KOPT-K1 (cell line): ENCODE measurements around the gene ATRNL1.
"Not testable (repeated sequence)": the region's sequence is repeated elsewhere in the genome, so short reads cannot be mapped to it uniquely, and the experiment has no call there.

Experiments
- H3K27ac ChIP-seq: fragments of 200-600 bp; sonication (generic); 2 replicates; pipeline ENCODE4 v1.5.1; 2016; ENCODE audit warnings: antibody characterized with exemption, mild to moderate bottlenecking, low read depth, low read length; ENCODE audit not compliant: poor library complexity, severe bottlenecking
- H3K36me3 ChIP-seq: fragments of 200-600 bp; sonication (generic); 2 replicates; pipeline ENCODE4 v1.5.1; 2017; ENCODE audit warnings: antibody characterized with exemption, mild to moderate bottlenecking, low read length, moderate library complexity; ENCODE audit not compliant: insufficient read depth
- H3K9me3 ChIP-seq: fragments of 200-600 bp; sonication (generic); 2 replicates; pipeline ENCODE4 v1.5.1; 2017; ENCODE audit warnings: antibody characterized with exemption, low read length, mild to moderate bottlenecking; ENCODE audit not compliant: insufficient read depth, poor library complexity, severe bottlenecking

Gene ATRNL1

DNA sequence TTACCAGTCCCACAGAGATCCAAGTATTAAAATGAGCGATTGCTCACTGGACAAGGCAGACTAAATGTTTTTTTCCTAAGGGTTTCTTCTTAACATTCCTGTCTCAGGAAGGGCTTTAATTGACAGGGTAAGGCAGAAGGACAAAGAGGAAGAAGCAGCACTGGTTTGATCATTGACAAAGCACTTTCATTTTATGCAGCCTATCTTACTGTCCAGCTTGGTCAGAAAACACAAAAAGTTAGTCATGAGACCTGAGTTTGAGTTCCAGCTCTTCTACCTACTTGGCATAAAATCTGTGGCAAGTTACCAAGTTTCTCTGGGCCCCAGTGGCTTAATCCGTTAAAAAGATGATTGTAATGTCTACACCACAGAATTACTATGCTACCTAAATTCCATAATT is 721.4 kb downstream of the ATRNL1 start:
- Histone ChIP-seq H3K27ac (no peak overlapping the region), H3K9me3 (no peaks in the 10 kb centered on the region), H3K36me3 (no peaks in the 10 kb centered on the region)

DNA sequence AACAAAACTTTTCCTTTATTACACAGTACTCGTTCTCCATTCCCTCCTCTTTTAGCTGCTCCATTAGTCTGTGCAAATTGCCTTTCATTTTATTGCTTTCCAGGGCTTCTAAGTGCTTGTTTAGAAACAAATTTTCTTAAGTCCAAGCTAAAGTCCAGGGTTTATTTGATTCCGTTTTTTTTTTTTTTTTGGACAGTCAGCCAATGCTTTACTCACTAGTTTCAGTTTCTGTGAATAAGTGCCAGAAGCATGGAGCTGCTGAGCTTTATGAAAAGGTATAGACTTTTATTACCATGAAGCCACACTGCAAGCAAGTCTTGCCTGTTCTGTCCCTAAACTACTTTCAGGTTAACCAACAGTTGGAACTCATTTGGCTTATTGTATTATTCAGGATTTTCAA is 724.8 kb downstream of the ATRNL1 start:
- H3K9me3 ChIP-seq = no peaks in the 10 kb centered on the region
- H3K36me3 ChIP-seq = no peaks in the 10 kb centered on the region
- no peak overlapping the region for H3K27ac ChIP-seq

DNA sequence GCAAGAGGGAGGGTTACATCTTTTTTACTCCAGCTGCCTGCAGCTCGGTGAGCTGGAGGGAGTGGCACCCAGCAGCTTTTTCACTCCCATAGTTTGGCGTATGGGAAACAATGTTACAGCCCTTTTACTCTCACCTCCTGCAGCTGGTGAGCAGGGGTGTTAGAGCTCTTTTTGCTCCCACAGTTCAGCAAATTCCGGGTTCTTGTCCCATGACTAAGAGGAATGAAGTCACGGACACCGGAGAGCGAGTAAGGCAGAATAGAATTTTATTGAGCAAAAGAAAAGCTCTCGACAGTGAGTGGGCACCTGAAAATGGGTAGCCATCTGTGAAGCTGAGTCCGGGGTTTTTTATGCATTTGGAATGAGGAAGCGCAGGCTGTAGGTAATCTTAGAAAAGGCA is 733.2 kb downstream of the ATRNL1 start:
- Histone ChIP-seq H3K36me3 (no peaks in the 10 kb centered on the region), H3K9me3 (no peaks in the 10 kb centered on the region), H3K27ac (no peak overlapping the region)

DNA sequence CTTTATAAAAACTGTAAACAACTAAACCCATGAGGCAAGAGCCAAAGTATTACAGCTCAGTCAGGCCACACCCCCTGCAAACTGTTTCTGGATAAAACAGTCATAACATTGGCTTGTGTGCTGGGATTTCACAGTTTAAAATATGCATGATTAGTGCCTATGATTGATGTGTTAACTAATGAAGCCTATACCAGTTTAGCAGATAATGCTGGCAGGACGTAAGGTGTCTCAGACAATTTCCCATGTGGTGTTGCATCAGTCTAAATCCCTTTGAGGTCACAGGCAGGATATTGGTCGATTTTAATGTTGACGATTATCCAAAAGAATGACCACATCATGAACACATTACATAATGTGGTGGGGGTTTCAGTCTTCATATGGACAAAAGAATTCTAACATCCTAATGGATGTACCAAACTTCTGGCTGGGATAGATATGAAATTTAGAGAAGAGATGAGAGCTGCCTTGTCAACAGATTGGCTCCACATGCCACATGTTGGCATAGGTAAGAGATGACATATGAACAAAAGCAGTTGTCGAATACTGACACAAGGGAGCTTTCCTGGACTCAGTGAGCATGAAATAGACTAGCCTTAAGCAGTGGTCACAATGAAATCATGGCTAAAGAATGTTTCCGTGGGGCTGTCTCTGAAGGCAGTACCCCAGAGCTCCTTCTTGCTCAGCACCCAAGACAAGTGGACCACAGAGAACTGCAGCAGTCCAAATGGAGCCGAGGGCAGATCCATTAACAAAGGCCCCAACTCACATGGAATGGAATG is 734.3 kb downstream of the ATRNL1 start:
- Histone ChIP-seq H3K27ac (no peak overlapping the region), H3K36me3 (no peaks in the 10 kb centered on the region), H3K9me3 (no peaks in the 10 kb centered on the region)

DNA sequence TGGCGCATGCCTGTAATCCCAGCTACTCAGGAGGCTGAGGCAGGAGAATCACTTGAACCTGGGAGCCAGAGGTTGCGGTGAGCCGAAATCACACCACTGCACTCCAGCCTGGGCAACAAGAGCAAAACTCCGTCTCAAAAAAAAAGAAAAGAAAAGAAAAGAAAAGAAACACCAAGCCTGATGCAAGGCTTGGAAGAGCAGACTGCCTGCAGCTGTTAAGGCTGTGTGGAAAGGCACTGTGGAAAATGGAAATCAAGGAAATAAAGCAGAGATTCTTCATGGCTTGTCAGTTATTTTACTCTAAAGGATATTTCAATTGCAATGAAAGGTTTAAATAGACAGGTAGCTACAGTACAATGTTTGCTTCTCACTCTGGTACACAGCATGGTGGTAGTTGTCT is 735.0 kb downstream of the ATRNL1 start:
- not testable (repeated sequence) for H3K36me3 ChIP-seq, H3K27ac ChIP-seq, H3K9me3 ChIP-seq

DNA sequence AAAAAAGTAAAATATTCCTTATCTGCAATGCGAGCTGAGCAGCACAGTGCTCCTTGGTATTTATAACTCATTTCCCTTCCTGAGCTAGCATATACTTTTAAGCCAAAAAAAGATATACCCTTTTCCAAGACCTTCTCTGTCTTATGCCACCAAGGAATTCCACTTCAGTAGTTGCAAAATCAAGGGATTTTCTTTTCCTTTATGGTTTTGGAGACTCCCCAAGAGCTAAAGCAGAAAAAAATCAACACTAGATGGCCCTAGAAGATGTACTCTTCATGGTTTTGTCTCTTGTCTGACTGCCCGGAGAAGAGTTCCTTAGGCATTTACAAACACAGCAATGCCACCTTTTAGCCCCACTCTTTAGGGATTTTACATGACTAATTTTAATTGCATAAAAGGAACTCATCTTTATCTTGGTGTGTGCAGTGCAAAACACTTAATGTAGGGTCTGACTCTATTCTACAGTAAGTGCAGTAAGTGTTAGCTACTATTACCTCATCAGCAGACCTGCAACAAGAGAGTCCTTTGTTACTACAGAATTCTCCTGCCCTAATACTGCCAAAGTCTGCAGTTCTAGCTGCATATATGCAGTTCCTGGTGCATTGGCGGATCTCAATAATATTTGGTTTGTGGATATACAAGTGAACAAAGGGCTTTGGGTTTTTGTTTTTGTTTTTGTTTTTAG is 736.5 kb downstream of the ATRNL1 start:
- H3K36me3 ChIP-seq = no peaks in the 10 kb centered on the region
- H3K9me3 ChIP-seq = no peaks in the 10 kb centered on the region
- H3K27ac ChIP-seq = no peak overlapping the region

DNA sequence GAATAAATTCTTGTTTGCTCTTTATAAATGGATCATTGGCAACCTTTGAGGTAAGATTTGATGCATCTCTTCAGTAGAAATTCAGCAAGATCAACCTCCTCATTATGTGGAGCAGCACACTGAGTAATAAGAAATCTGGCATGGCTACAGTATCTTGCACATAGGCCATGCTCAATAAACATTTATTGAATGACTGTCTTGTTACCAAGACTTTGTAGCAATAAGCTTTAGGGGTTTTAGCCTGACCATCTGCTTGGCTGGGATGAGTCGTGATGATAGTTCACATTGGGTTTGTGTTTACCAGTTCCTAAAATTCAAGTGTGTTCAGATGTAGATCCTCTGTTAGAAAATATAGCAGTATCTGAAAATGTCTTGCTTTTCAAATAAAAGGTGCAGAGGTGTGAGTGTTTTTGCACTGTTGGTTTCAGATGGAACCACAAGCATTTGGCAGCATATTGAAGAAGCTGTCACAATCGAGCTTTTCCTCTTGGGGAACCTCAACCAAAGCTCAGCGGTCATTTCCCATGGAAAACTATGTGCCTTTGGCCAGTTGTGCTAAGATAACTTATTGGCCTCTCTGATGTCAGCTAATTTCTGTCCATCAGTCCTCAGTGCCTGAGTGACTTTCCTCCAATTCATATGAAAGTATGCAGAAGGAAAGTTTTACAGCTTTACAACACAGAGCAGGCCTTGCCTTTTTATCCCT is 737.3 kb downstream of the ATRNL1 start:
- no peak overlapping the region for H3K27ac ChIP-seq
- no peaks in the 10 kb centered on the region for H3K9me3 ChIP-seq
- H3K36me3 ChIP-seq = no peaks in the 10 kb centered on the region

DNA sequence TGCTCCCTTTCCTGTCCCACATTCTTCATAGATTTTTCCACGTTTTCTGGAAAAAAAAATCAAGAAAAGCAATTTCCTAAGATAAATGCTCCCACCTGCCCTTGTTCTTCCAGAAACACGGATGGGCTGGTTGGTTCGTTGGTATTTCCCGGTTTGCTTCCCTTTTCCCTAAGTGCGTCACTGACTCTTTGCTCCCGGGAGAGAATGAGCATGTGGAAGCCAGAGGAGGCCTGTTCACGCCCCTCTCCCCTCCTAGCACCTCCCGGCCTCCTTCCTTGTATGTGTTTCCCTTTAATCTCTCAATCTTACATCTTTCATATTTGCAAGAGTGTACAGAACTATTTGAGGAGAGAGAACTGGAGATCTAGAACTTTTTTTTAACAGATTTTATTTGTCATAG is 737.9 kb downstream of the ATRNL1 start:
- Histone ChIP-seq H3K9me3 (no peaks in the 10 kb centered on the region), H3K36me3 (no peaks in the 10 kb centered on the region), H3K27ac (no peak overlapping the region)

DNA sequence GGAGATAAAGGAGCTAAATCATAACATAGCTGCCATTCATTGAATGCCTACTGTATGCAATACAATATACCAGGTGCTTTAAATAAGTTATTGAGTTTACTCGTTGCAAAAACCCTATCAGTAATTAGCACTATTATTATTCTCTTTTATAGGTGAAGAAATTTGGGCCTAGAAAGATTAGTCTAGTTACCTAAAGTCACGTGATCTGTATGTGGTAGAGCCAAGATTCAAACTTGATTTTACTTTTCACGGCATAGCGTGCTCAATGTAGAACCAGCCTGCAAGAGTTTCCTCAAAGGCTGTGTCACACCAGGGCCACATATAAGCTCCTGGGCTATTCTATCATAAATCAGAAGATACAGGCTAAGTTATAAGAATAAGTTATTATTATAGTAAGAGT is 740.0 kb downstream of the ATRNL1 start:
- no peaks in the 10 kb centered on the region for H3K9me3 ChIP-seq
- no peaks in the 10 kb centered on the region for H3K36me3 ChIP-seq
- no peak overlapping the region for H3K27ac ChIP-seq

DNA sequence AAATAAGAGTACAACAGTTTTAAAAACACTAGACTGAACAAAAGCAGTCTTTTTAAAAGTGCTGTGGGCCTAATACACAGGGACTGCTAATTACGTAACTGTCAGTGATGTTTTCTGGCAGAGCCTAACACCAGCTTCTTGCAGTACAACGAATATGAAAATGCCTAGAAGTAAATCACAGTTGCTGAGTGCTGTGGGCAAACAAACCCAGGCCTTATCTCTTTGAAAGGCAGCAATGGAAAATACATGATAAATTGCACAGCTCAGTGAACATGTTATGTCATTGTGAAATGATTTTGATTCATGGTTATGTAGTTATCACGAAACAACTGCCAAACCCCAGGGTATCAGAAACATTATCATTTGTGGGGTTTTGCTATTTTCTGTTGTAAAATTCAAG is 751.4 kb downstream of the ATRNL1 start:
- no peak overlapping the region for H3K27ac ChIP-seq
- no peaks in the 10 kb centered on the region for H3K36me3 ChIP-seq
- no peaks in the 10 kb centered on the region for H3K9me3 ChIP-seq

DNA sequence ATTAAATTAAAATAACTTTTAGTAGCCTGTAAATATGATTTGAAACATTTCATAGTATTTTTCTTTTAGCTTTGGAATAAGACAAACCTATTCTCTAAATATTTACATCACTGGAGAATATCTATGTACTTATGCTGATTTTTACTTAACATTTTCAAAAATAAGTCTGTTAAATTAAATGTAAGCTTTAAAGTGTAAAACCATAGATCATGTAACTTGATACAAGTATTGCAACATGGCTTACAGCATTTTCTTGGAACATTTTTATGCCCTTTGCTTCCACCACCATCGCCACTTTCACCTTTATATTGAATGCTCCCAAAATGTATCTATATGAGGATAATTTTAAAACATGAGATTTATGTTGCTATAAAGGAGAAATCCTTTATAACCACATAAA is 752.8 kb downstream of the ATRNL1 start:
- no peaks in the 10 kb centered on the region for H3K36me3 ChIP-seq
- H3K27ac ChIP-seq = no peak overlapping the region

DNA sequence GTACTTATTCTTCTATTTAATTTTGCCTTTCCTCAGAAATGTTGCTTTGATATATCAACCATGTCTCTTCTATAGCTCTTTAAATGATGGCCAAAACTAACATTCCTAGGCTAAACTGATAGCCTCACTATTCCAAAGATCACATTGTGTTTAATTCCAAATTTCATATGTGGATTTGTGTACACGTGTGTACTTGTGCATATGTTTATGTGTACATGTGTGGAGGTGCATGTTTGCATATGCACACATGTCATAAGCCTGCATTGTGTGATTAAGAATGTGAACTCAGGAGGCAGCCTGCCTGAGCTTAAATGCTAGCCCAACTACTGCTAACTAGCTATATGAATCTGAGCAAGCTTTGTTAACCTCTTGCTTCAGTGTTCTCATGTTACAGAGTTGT is 753.4 kb downstream of the ATRNL1 start:
- Histone ChIP-seq H3K9me3 (no peaks in the 10 kb centered on the region), H3K27ac (no peak overlapping the region), H3K36me3 (no peaks in the 10 kb centered on the region)

More for the DNA sequence above, 752.8 kb downstream of the ATRNL1 start:
- no peaks in the 10 kb centered on the region for H3K9me3 ChIP-seq

DNA sequence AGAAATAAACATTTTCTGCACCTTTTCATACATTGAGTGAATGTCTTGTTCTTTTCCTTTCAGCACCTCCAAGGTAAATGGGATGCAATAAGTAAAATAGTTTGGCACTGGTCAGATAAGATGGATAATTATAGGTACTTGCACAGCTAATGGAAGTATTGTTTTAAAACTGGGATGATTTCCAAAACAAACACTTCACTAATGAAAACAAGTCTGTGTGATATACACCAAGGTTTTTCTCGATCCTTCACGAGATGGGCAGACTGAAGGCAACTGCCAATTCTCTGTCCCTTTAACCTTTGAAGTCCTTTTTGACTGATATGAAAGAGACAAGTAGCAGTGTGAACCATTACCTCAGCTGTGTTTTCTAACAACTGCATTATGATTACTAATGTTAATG is 756.0 kb downstream of the ATRNL1 start:
- no peak overlapping the region for H3K27ac ChIP-seq
- no peaks in the 10 kb centered on the region for H3K9me3 ChIP-seq
- H3K36me3 ChIP-seq = no peaks in the 10 kb centered on the region

DNA sequence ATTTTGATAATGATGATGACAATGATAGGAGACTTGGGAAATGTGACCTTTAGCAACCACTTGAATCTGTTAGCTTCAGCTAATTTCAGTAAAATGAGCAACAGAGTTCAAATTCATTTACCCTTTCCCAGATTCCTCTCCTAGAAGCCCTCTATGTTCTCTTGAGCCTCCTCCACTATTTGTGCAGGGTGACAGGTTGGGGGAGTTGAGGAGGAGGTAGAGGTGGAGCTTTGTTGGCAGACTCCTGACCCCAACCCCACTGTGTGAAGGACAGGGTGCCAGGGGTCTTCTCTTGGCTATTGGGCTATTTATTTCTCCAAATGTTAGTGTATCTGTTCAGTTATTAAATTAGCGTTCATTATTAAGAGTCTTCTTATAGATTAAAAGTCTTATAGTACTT is 757.5 kb downstream of the ATRNL1 start:
- Histone ChIP-seq H3K9me3 (no peaks in the 10 kb centered on the region), H3K36me3 (no peaks in the 10 kb centered on the region), H3K27ac (no peak overlapping the region)

DNA sequence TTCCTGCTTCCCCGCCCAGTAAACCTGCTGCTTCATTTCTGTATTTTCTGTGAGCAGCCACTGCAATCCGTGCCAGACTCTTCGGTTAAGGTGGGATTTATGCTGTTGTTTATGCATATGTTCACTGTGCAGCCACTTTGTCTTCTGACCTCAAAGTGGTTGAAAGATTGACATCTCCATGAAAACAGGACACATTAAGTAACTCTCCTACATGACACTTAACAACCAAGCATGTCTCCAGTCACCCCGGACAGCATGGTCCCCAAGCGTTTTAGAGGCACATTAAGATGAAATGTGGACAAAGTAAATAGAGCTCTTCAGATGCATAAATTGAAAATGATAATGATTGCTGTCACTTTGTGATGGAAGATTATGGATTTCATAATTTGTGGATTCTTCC is 758.5 kb downstream of the ATRNL1 start:
- H3K36me3 ChIP-seq = no peaks in the 10 kb centered on the region
- H3K9me3 ChIP-seq = no peaks in the 10 kb centered on the region
- no peak overlapping the region for H3K27ac ChIP-seq
